ENCODE results near the gene DOCK1.

The DOCK1 gene

GRCh38 chr10:127402596-127403409 is 497.6 kb downstream of the DOCK1 start:
- DNase-seq (ENCODE audit: low read depth) = no peak

- DNase-seq (ENCODE audit: low read depth) = no peak
Observed at GRCh38 chr10:127405221-127405620, 500.0 kb downstream of the DOCK1 start.

DNA sequence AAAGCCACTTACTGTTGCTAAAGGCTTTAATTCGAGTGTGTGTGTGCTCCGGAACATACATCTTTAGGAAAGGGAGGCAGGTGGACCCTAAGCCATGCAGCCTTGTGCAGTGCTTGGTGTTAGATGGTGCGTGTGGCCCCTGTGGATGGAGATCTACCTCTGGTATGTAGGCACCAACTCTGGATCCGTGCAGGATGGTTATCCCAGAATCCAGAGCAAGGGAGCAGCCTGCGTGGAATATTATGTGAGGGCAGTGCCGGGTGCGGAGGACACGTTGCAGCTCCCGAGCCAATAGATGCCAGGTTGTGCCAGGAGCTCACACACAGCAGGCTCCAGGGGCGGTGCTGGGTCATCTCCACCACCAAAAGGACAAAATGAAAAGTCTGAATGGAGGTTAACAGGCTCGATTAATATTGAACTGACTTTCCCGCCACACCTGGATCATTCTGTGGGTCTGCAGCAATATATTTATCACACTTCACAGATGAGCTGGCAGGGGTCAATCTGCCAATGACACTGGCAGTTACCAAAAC is 500.9 kb downstream of the DOCK1 start:
- no peak for DNase-seq (ENCODE audit: low read depth)

DNA sequence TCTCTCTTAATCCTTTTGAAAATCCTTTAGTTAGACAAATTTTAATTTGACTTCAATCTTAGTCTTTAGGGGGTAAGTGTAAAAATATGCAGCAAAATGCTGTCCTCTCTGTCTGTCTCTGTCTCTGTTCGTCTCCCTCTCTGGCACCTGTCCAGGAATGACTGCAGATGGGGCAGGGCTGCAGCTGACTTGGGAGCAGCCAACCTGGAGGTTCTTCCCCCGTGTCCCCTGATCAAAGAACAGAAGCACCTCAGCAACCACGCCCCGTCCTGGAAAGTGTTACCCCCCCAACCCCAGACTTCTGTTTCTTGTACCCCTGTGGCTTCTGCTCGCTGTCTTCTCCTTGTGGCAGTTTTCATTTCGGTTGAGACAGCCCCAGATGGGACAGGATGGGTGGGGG is 502.3 kb downstream of the DOCK1 start:
- DNase-seq (ENCODE audit: low read depth) = no peak

- DNase-seq (ENCODE audit: low read depth) = no peak
Observed at GRCh38 chr10:127408112-127408710, 503.0 kb downstream of the DOCK1 start.

- DNase-seq (ENCODE audit: low read depth) = no peak
Observed at GRCh38 chr10:127408733-127409132, 503.5 kb downstream of the DOCK1 start.

GRCh38 chr10:127410030-127410429 is 504.8 kb downstream of the DOCK1 start:
- no peak for DNase-seq (ENCODE audit: low read depth)

DNA sequence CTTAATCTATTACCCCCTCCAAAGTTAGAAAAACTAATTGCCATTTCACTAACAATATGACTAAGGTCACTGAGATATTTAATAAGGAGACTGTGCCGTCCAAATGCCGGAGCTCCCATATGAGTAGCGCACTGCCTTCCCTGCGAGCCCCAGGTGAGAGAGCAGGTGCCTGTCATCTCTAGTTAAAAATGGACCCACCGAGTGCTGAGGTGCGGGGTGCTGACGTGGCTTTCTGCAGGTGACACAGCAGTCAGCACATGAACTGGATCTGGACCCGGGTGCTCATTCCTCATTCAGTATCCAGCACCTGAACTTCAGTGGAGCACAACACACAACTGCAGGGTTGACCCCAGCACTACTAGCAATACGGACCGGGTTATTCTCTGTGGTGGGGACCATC is 505.8 kb downstream of the DOCK1 start:
- no peak for DNase-seq (ENCODE audit: low read depth)

DNA sequence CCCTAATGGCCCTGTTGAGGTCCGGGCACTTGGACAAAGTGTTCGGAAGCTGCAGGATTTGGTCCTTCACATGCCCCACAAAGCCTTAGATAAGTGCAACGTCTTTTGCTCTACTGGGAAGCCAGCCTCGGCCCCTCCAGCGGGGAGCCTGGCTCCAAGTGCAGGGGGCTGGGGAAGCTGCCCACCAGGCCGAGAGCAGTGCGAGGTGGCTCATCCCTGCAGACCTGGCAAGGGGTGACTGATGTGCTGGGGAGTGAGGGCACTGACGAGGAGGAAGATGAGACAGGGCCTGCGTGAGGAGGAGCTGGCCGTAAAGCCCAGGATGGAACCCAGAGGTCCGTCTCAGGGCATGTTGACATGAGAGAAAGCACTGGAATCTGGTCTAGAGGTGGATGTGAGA is 508.1 kb downstream of the DOCK1 start:
- DNase-seq (ENCODE audit: low read depth) = no peak

GRCh38 chr10:127414024-127414423 is 508.8 kb downstream of the DOCK1 start:
- DNase-seq (ENCODE audit: low read depth) = no peak

DNA sequence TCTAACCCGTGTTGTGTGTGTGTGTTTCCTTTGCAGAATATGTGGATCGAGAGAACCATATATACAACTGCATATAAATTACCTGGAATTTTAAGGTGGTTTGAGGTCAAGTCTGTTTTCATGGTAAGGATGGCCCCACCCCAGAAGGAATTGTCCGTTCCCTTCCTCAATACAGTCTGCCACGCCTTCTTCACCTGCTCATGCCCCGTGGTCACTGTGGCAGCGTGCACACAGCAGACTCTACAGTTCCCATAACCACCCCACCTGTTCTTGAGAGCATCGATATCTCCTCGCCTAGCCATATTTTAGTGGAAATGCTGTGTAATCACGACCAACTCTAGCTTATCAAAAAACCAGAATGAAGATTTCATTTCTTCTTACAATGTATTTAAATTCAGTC is 509.9 kb downstream of the DOCK1 start:
- no peak for DNase-seq (ENCODE audit: low read depth)

GRCh38 chr10:127415901-127416581 is 510.8 kb downstream of the DOCK1 start:
- DNase-seq (ENCODE audit: low read depth) = no peak

- no peak for DNase-seq (ENCODE audit: low read depth)
Observed at GRCh38 chr10:127417031-127417430, 511.8 kb downstream of the DOCK1 start.

DNA sequence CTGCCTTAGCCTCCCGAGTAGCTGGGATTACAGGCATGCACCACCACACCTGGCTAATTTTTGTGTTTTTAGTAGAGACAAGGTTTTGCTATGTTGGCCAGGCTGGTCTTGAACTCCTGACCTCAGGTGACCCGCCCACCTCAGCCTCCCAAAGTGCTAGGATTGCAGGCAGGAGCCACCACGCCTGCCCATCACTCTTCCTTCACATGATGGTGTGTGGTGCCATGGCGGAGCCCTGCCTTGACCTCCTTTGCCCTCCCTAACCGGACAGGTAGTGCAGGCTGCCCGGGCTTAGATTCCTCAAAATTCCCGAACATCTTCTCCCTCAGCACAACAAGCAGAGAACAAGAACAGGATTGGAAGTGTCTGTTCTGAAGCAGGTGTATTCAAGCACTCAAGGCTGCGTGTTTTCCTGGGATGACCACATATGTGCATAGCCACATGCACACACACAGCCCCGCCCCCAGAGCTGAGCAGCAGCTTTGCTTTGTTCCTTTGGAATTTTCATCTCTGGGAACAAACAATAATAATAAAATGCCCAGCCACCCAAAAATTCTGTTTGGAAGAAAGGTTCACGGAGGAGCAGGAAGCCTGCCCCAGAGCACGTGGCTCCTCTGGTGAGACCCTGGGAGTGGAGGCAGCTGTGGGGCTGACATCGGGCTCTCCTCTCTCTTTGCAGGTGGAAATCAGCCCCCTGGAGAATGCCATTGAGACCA is 512.6 kb downstream of the DOCK1 start:
- no peak for DNase-seq (ENCODE audit: low read depth)

GRCh38 chr10:127418536-127419168 is 513.4 kb downstream of the DOCK1 start:
- no peak for DNase-seq (ENCODE audit: low read depth)

GRCh38 chr10:127420138-127420684 is 515.0 kb downstream of the DOCK1 start:
- DNase-seq (ENCODE audit: low read depth) = no peak

DNA sequence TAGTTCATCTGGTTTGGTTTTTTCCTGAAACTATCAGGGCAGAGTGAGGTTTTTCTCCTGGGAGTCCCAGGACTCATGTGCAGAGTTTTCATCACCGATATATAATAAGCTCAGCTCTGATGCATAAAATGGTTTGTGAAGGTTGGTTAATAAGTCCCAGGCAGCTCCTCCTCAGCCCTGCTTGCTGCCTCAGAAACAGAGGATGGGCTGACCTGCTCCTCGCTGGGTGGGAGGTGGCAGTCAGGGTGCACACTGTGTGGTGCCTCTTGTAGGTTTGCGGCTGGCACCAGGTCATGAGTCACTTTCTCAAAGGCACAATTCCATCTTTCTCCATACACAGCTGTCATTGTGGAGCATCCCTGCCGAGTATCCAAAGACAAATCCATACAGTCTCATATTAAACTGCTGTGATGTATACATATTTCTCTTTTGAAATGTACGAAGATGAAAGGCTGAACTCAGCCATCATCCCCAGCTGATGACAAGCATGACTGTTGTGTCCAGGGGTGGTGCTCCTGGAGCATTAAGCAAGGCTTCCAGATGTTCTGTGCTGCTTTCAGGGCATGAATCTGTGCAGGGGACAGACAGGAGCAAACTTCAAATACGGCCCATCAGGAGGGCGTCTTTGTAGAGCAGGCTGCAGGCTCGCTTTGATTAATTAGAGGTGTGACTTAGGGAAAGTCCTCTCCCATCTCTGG is 518.1 kb downstream of the DOCK1 start:
- DNase-seq (ENCODE audit: low read depth) = no peak

- DNase-seq (ENCODE audit: low read depth) = no peak
Observed at GRCh38 chr10:127424594-127425264, 519.5 kb downstream of the DOCK1 start.

GRCh38 chr10:127426746-127427145 is 521.5 kb downstream of the DOCK1 start:
- DNase-seq (ENCODE audit: low read depth) = no peak

DNA sequence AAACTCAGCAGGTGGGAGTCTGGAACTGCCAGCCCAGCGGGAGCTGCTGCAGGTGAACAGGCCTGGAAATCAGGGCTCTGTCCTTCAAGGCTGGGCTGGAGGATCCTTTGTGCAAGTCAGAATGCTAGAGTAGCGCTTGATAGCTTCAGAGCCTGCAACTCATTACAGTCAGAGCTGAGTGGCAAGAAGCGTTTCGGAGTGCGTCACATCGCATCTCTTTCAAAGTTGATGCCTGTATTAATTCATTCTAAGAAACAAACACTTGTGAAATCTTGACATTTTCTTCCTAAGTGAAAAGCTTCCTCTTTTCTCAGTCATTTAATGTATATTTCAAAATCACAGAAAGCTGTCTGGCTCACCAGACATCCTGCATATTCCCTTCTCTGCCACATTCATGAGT is 522.7 kb downstream of the DOCK1 start:
- DNase-seq (ENCODE audit: low read depth) = no peak
